Measurements from ENCODE around the gene NDUFB11. TPM values are rescaled to one million over a fixed set of nuclear protein-coding genes. Genes with fewer than 3 reads are reported as not detected.
"Not testable (repeated sequence)": the region's sequence is repeated elsewhere in the genome, so short reads cannot be mapped to it uniquely, and the experiment has no call there.

NDUFB11 gene
- total RNA-seq, 2 donors from 2014 or later, result 84.6 to 97.1 TPM

DNA sequence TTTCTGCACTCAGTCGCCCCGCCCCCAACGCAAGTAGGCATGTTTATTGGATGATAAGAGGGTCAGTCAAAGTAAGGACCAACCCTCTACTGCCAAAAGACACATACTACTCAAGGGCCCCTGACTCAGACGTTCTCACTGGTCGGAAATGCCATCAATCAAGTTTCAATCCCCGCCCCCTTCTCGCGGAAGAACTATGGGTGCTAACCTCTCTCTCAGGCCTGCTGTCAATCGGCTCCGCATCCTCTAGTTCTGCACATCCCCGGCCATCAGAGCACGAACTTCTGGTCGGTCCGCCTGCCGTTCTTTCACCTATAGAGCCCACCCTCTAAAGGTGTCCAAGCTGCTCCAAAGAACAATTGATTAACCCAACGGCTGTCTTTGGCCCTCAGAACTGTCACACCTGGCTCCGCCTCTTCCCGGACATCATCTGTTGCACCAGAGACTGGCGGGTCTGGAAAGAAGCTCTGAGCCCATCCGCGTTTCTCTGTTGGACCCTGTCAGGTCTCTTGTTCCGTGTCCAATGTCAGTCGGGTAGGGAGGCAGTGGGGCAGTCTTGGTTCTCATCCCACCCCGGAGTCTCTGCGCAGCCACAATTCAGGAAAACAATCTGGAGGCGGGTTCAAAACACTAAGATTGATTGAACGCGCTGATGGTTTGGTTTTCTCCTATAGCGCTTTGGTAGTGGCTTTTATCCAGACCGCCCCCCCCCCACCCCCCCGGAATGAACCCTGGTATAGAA lies 15.2 kb downstream of the NDUFB11 start:
- Histone ChIP-seq H3K4me1 (no peaks in the 10 kb centered on the region), H3K36me3 (no peaks in the 10 kb centered on the region), H3K4me3 (peak overlapping the region; percentile 44), H3K9me3 (no peaks in the 10 kb centered on the region), H3K27me3 (no peaks in the 10 kb centered on the region), H3K9ac (ENCODE audit: low read depth in 2 of 2, low read length in 2 of 2) (peak overlapping the region; percentile 57 to 64), H3K27ac (peak overlapping the region; percentile 65)
- DNase-seq, result peak; percentile 94
- intact Hi-C loops (cut with DNase I), result no loop called here
- TF ChIP-seq, protein P1, sequence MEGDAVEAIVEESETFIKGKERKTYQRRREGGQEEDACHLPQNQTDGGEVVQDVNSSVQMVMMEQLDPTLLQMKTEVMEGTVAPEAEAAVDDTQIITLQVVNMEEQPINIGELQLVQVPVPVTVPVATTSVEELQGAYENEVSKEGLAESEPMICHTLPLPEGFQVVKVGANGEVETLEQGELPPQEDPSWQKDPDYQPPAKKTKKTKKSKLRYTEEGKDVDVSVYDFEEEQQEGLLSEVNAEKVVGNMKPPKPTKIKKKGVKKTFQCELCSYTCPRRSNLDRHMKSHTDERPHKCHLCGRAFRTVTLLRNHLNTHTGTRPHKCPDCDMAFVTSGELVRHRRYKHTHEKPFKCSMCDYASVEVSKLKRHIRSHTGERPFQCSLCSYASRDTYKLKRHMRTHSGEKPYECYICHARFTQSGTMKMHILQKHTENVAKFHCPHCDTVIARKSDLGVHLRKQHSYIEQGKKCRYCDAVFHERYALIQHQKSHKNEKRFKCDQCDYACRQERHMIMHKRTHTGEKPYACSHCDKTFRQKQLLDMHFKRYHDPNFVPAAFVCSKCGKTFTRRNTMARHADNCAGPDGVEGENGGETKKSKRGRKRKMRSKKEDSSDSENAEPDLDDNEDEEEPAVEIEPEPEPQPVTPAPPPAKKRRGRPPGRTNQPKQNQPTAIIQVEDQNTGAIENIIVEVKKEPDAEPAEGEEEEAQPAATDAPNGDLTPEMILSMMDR (IDR thresholded peaks at IDR 0.05), result no peak

DNA sequence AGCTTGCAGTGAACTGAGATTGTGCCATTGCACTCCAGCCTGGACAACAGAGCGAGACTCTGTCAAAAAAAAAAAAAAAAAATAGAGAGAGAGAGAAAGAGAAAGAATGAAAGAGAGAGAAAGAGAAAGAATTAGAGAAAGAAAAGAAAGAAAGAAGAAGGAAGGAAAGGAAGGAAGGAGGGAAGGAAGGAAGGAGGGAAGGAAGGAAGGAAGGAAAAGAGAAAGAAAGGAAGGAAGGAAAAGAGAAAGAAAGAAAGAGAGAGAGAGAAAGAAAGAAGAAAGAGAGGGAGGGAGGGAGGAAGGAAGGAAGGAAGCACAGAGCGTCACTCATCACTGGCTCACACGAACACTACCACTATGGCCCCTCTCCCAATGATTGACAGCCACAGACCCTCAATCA lies 20.0 kb downstream of the NDUFB11 start:
- H3K4me1 ChIP-seq; H3K9me3 ChIP-seq; intact Hi-C loops (cut with DNase I); H3K4me3 ChIP-seq; H3K9ac ChIP-seq (ENCODE audit: low read depth in 2 of 2, low read length in 2 of 2); DNase-seq; H3K36me3 ChIP-seq; H3K27me3 ChIP-seq; H3K27ac ChIP-seq: not testable (repeated sequence)

DNA sequence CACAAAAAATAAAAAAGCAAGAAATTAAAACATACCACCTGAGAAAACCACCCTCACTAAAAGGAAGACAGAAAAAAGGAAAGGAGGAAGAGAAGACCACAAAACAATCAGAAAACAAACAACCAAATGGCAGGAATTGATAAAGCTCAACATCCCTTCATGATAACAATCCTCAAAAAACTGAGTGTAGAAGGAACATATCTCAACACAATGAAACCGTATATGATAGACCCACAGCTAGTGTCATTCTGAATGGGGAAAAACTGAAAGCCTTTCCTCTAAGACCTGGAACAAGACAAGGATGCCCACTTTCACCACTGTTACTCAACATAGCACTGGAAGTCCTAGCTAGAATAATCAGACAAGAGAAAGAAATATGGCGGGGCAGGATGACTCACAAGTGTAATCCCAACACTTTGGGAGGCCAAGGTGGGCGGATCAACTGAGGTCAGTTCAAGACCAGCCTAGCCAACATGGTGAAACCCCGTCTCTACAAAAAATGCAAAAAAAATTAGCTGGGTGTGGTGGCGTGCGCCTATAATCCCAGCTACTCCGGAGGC lies 27.9 kb downstream of the NDUFB11 start:
- H3K27ac ChIP-seq; H3K9me3 ChIP-seq; DNase-seq; H3K4me3 ChIP-seq; intact Hi-C loops (cut with DNase I); H3K36me3 ChIP-seq; H3K9ac ChIP-seq (ENCODE audit: low read depth in 2 of 2, low read length in 2 of 2); H3K4me1 ChIP-seq; H3K27me3 ChIP-seq: not testable (repeated sequence)

DNA sequence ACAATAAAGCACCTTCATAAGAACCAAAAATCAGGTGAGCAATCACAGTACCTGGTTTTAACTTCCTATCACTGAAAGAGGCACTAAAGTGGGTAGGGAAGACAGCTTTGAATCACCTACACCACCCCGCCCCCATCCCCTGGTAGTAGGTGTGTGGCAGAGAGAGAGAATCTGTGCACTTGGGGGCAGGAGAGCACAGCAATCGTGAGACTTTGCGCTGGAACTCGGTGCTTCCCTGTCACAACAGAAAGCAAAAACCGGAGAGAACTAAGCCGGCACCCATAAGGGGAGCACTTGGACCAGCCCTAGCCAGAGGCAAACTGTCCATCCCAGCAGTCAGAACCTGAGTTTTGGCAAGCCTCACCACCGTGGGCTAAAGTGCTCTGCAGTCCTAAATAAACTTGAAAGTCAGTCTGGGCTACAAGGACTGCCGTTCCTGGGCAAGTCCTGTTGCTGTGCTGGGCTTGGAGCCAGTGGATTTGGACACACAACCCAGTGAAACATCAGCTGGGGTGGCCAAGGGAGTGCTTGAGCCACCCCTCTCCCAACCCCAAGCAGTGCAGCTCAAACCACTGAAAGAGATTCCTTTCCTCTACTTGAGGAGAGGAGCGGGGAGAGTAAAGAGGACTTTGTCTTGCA lies 32.1 kb downstream of the NDUFB11 start:
- Histone ChIP-seq H3K9me3 (no peaks in the 10 kb centered on the region), H3K4me1 (no peaks in the 10 kb centered on the region), H3K27ac (no peak overlapping the region), H3K27me3 (no peaks in the 10 kb centered on the region), H3K9ac (ENCODE audit: low read depth in 2 of 2, low read length in 2 of 2) (no peak overlapping the region), H3K36me3 (no peaks in the 10 kb centered on the region), H3K4me3 (no peak overlapping the region)
- DNase-seq, result no peak
- intact Hi-C loops (cut with DNase I), result no loop called here
- TF ChIP-seq, protein P1 (IDR thresholded peaks at IDR 0.05), result no peak

DNA sequence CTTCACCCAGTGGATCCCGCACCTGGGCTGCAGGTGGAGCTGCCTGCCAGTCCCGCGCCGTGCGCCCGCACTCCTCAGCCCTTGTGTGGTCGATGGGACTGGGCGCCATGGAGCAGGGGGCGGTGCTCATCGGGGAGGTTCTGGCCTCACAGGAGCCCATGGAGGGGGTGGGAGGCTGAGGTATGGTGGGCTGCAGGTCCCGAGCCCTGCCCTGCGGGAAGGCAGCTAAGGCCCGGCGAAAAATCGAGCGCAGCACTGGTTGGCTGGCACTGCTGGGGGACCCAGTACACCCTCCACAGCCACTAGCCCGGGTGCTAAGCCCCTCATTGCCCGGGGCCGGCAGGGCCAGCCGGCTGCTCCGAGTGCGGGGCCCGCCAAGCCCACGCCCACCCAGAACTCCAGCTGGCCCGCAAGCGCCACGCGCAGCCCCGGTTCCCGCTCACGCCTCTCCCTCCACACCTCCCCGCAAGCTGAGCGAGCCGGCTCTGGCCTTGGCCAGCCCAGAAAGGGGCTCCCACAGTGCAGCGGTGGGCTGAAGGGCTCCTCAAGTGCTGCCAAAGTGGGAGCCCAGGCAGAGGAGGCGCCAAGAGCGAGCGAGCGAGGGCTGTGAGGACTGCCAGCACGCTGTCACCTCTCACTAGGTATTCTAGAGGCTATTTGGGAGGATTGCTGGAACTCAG lies 33.4 kb downstream of the NDUFB11 start:
- H3K4me3 ChIP-seq; H3K9me3 ChIP-seq; H3K27me3 ChIP-seq; H3K9ac ChIP-seq (ENCODE audit: low read depth in 2 of 2, low read length in 2 of 2); H3K27ac ChIP-seq; H3K36me3 ChIP-seq; H3K4me1 ChIP-seq; intact Hi-C loops (cut with DNase I); DNase-seq: not testable (repeated sequence)

DNA sequence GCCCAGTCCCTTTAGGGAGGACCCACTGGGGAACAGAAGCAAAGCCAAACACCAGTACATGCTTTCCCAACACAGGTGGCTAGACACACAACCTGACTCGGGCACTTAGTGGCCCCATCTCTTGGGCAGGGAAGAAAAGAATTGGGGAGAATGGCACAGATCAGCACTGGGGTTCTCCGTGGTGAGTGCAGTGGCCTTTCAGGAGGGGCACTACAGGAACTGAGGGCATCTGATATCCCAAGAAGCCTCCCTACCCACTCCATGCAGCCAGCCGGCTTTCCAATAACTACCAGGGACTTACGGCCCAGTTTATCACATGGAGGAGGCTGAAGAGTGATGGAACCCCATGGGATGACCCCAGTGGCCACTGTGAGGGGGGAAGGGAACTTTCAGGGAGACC lies 43.3 kb downstream of the NDUFB11 start:
- Histone ChIP-seq H3K4me3 (no peak overlapping the region), H3K27me3 (no peaks in the 10 kb centered on the region), H3K9me3 (no peaks in the 10 kb centered on the region), H3K9ac (ENCODE audit: low read depth in 2 of 2, low read length in 2 of 2) (no peak overlapping the region), H3K4me1 (no peaks in the 10 kb centered on the region), H3K36me3 (no peaks in the 10 kb centered on the region), H3K27ac (no peak overlapping the region)
- TF ChIP-seq, protein P1 (IDR thresholded peaks at IDR 0.05), result no peak
- intact Hi-C loops (cut with DNase I), result no loop called here
- DNase-seq, result no peak

All from colonic mucosa (tissue), 4 donors.